ENCODE results near the gene CYP46A1. TPM values are rescaled to one million over a fixed set of nuclear protein-coding genes. Genes with fewer than 3 reads are reported as not detected.

CYP46A1 gene
- total RNA-seq, 1 experiment from 2014 or later: 0.52 TPM

DNA sequence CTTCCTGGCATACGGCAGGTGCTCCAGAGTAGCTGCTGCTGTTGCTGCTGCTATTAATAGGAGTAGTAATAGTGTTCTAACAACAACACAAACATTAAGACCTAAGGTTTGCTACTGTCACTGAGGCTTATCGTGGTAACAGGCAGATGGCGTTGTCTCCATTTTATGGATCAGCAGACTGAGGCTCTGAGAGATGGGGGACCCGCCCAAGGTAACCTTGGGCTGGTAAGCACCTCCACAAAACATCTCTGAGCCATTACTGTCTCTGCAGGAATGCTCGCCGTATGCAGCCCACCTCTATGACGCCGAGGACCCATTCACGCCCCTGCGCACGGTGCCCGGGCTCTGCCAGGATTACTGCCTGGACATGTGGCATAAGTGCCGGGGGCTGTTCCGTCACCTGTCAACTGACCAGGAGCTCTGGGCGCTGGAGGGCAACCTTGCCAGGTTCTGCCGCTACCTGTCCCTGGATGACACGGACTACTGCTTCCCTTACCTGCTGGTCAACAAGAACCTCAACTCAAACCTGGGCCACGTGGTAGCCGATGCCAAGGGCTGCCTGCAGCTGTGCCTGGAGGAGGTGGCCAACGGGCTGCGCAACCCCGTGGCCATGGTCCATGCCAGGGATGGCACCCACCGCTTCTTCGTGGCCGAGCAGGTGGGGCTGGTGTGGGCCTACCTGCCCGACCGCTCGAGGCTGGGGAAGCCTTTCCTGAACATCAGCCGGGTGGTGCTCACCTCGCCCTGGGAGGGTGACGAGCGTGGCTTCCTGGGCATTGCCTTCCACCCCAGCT is 31.9 kb upstream of the CYP46A1 start:
- Histone ChIP-seq H4K20me1 (ENCODE audit: insufficient read depth, low read depth, low read length) (peaks cover 5% of the 10 kb centered on the region; the same call in 1 of the 2 replicates), H3K9ac (ENCODE audit: low read length) (no peak overlapping the region), H3K4me2 (ENCODE audit: low read depth, low read length, poor library complexity, severe bottlenecking) (no peak overlapping the region), H3K9me2 (replicated peaks; ENCODE audit: insufficient read depth, low read length) (no peaks in the 10 kb centered on the region), H3K79me2 (ENCODE audit: low read length) (no peaks in the 10 kb centered on the region), H3K36me3 (ENCODE audit: insufficient read depth, low read length) (no peaks in the 10 kb centered on the region), H3K27ac (ENCODE audit: low read length) (no peak overlapping the region), H2AFZ (ENCODE audit: low read length) (no peak overlapping the region), H3K4me1 (ENCODE audit: low read length) (no peaks in the 10 kb centered on the region), H3K4me3 (ENCODE audit: low read length) (no peak overlapping the region), H3K9me3 (ENCODE audit: low read length) (no peaks in the 10 kb centered on the region), H3K27me3 (ENCODE audit: low read length) (no peaks in the 10 kb centered on the region)
- DNase-seq: no peak

DNA sequence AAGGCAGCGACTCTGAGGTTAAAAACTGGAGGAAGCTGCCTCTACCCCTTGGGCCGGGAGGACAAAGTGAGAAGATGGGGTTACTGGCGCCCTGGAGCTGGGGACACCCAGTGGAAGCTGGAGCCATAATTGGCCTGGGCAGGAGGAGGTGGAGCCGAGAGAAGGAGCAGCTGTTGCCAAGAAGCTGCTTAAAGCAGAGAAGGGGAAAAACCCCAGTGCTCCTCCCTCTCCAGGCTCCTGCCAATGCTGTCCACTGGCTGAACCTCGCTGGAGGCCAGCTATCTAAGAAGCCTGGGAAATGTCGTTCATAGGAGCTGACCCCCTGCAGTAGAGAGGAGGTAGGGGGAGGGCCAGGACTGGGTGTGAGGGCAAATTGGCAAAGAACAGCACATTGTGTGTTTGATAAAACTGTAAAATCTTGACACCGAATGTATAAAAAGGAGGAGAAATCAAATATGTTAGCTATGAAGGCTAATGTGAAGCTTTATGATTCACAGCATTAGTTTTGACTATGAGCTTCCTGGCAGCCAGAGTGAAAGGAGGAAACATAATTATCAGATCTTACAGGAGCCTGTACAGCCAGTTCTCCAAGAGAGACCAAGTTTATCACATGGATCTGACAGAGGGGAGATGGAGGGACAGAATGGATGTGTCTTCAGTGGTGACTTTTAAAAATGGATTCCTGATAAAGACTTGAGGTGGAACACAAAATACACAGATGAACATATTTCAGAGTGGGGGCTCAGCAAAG is 29.7 kb upstream of the CYP46A1 start:
- Histone ChIP-seq H3K4me2 (ENCODE audit: low read depth, low read length, poor library complexity, severe bottlenecking) (no peak overlapping the region), H3K9me3 (ENCODE audit: low read length) (no peaks in the 10 kb centered on the region), H3K9ac (ENCODE audit: low read length) (no peak overlapping the region), H2AFZ (ENCODE audit: low read length) (no peak overlapping the region), H3K36me3 (ENCODE audit: insufficient read depth, low read length) (no peaks in the 10 kb centered on the region), H4K20me1 (ENCODE audit: insufficient read depth, low read depth, low read length) (no peaks in the 10 kb centered on the region), H3K4me1 (ENCODE audit: low read length) (no peaks in the 10 kb centered on the region), H3K4me3 (ENCODE audit: low read length) (no peak overlapping the region), H3K9me2 (replicated peaks; ENCODE audit: insufficient read depth, low read length) (no peaks in the 10 kb centered on the region), H3K27me3 (ENCODE audit: low read length) (no peaks in the 10 kb centered on the region), H3K27ac (ENCODE audit: low read length) (no peak overlapping the region), H3K79me2 (ENCODE audit: low read length) (no peaks in the 10 kb centered on the region)
- no peak for DNase-seq

DNA sequence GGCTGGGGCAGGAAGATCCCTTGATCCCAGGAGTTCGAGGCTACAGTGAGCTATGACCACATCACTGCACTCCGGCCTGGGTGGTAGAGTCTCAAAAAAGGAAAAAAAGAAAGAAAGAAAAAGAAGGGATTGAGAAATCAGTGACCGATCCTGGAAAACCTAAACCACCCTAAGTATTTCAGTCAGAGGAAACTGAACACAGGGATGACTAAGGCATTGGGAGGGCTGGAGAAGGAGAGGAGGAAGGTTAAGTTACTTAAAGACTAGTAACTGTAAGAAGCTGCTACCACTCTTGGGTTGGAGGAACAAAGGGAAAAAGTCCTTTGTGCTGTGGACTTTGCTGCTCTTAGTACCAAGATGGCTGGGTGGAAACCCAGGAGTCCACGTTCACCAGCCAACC is 28.6 kb upstream of the CYP46A1 start:
- Histone ChIP-seq H3K9ac (ENCODE audit: low read length) (no peak overlapping the region), H3K36me3 (ENCODE audit: insufficient read depth, low read length) (no peaks in the 10 kb centered on the region), H3K79me2 (ENCODE audit: low read length) (no peaks in the 10 kb centered on the region), H3K27me3 (ENCODE audit: low read length) (no peaks in the 10 kb centered on the region), H2AFZ (ENCODE audit: low read length) (no peak overlapping the region), H3K9me2 (replicated peaks; ENCODE audit: insufficient read depth, low read length) (no peaks in the 10 kb centered on the region), H3K4me3 (ENCODE audit: low read length) (no peak overlapping the region), H3K27ac (ENCODE audit: low read length) (no peak overlapping the region), H3K4me1 (ENCODE audit: low read length) (no peaks in the 10 kb centered on the region), H3K4me2 (ENCODE audit: low read depth, low read length, poor library complexity, severe bottlenecking) (no peak overlapping the region), H3K9me3 (ENCODE audit: low read length) (no peaks in the 10 kb centered on the region), H4K20me1 (ENCODE audit: insufficient read depth, low read depth, low read length) (no peaks in the 10 kb centered on the region)
- no peak for DNase-seq

DNA sequence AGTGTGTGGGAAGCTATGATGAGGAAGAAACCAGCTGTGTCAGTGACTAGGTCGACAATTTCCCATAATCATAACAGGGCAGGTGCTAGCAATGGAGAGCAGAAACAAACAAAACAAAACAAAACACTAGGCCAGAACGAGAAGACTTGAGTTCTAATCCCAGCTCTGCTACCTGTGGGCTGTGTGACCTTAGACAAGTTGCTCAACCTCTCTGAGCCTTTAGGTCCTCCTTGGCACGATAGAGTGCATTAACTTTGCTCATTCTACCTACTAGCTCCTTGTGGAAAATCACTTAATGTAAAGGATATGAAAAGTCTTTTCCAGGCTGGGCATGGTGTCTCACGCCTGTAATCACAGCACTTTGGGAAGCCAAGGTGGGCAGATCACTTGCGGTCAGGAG is 27.9 kb upstream of the CYP46A1 start:
- no peaks in the 10 kb centered on the region for H3K79me2 ChIP-seq (ENCODE audit: low read length)
- H3K9me2 ChIP-seq (replicated peaks; ENCODE audit: insufficient read depth, low read length): no peaks in the 10 kb centered on the region
- no peak overlapping the region for H3K27ac ChIP-seq (ENCODE audit: low read length)
- no peak overlapping the region for H3K4me2 ChIP-seq (ENCODE audit: low read depth, low read length, poor library complexity, severe bottlenecking)
- no peaks in the 10 kb centered on the region for H3K9me3 ChIP-seq (ENCODE audit: low read length)
- H3K4me1 ChIP-seq (ENCODE audit: low read length): no peaks in the 10 kb centered on the region
- no peaks in the 10 kb centered on the region for H3K27me3 ChIP-seq (ENCODE audit: low read length)
- no peak for DNase-seq
- no peak overlapping the region for H2AFZ ChIP-seq (ENCODE audit: low read length)
- no peak overlapping the region for H3K9ac ChIP-seq (ENCODE audit: low read length)
- no peaks in the 10 kb centered on the region for H4K20me1 ChIP-seq (ENCODE audit: insufficient read depth, low read depth, low read length)
- no peaks in the 10 kb centered on the region for H3K36me3 ChIP-seq (ENCODE audit: insufficient read depth, low read length)
- no peak overlapping the region for H3K4me3 ChIP-seq (ENCODE audit: low read length)

DNA sequence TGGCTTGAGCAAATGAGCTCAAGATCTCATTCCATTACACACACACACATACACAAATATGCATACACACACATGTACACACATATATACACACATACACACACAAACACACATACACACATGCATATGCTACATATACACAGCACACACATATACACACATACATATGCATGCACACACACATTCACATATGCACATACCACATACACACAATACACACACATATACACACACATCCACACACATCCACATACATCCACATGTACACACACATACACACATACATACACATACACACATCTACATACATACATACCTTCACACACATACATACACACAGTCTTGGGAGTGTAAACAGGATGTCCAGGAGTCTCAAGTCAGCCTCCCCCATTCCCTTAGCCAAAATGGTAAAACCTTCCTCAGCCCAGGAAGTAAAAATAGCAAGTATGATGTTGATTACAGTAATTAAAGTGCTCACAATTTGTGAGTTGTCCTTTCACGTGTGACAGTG is 26.4 kb upstream of the CYP46A1 start:
- H4K20me1 ChIP-seq (ENCODE audit: insufficient read depth, low read depth, low read length): no peaks in the 10 kb centered on the region; the same call in 1 of the 2 replicates
- H3K9me3 ChIP-seq (ENCODE audit: low read length): no peaks in the 10 kb centered on the region
- no peaks in the 10 kb centered on the region for H3K79me2 ChIP-seq (ENCODE audit: low read length)
- no peaks in the 10 kb centered on the region for H3K4me1 ChIP-seq (ENCODE audit: low read length)
- H3K4me3 ChIP-seq (ENCODE audit: low read length): no peak overlapping the region
- no peaks in the 10 kb centered on the region for H3K27me3 ChIP-seq (ENCODE audit: low read length)
- no peak overlapping the region for H2AFZ ChIP-seq (ENCODE audit: low read length)
- no peaks in the 10 kb centered on the region for H3K36me3 ChIP-seq (ENCODE audit: insufficient read depth, low read length)
- no peak for DNase-seq
- no peak overlapping the region for H3K4me2 ChIP-seq (ENCODE audit: low read depth, low read length, poor library complexity, severe bottlenecking)
- H3K9ac ChIP-seq (ENCODE audit: low read length): no peak overlapping the region
- H3K27ac ChIP-seq (ENCODE audit: low read length): no peak overlapping the region
- no peaks in the 10 kb centered on the region for H3K9me2 ChIP-seq (replicated peaks; ENCODE audit: insufficient read depth, low read length)

DNA sequence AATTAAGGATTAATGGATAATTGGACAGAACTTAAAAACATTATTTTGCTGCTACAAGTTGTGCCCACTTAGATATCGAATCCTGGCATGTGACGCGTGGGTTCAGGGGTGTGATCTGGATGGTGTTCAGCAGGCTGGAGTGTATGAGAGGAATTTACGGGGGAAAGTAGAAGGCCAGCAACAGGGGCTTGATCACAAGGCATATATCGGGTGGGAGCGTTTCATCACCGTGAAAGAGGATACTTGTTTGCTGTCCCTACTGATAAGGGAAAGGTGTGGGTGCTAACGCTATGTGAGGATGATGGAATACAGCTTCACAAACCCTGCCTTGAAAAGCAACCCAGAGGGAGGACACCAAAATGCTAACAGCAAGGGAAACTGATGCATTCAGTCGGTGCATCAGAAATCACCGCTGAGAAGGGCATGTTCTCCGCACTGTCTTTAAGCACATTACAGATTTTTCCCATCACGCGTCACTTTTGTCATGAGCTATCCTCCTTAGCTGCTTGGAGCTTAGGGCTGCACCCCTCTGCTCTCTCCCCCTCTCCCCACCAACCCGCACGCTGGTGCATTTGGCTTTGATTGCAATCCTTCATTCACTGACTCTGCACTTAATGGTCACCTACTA is 25.8 kb upstream of the CYP46A1 start:
- no peaks in the 10 kb centered on the region for H3K4me1 ChIP-seq (ENCODE audit: low read length)
- H3K4me3 ChIP-seq (ENCODE audit: low read length): no peak overlapping the region
- no peak overlapping the region for H2AFZ ChIP-seq (ENCODE audit: low read length)
- H3K27me3 ChIP-seq (ENCODE audit: low read length): no peaks in the 10 kb centered on the region
- no peak overlapping the region for H3K27ac ChIP-seq (ENCODE audit: low read length)
- no peak overlapping the region for H3K9ac ChIP-seq (ENCODE audit: low read length)
- H4K20me1 ChIP-seq (ENCODE audit: insufficient read depth, low read depth, low read length): no peaks in the 10 kb centered on the region; the same call in 1 of the 2 replicates
- no peaks in the 10 kb centered on the region for H3K79me2 ChIP-seq (ENCODE audit: low read length)
- no peak for DNase-seq
- H3K36me3 ChIP-seq (ENCODE audit: insufficient read depth, low read length): no peaks in the 10 kb centered on the region
- H3K4me2 ChIP-seq (ENCODE audit: low read depth, low read length, poor library complexity, severe bottlenecking): no peak overlapping the region
- no peaks in the 10 kb centered on the region for H3K9me2 ChIP-seq (replicated peaks; ENCODE audit: insufficient read depth, low read length)
- no peaks in the 10 kb centered on the region for H3K9me3 ChIP-seq (ENCODE audit: low read length)

DNA sequence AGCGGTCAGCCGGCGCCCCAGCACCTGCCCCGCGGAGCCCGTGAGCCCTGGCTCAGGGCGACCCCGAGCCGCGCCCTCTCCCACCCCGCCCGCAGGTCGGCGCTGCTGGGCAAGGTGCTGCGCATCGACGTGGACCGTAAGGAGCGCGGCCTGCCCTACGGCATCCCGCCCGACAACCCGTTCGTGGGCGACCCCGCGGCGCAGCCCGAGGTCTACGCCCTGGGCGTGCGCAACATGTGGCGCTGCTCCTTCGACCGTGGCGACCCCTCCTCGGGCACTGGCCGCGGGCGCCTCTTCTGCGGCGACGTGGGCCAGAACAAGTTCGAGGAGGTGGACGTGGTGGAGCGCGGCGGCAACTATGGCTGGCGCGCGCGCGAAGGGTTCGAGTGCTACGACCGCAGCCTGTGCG is 24.8 kb upstream of the CYP46A1 start:
- H3K27ac ChIP-seq (ENCODE audit: low read length): no peak overlapping the region
- H3K36me3 ChIP-seq (ENCODE audit: insufficient read depth, low read length): no peaks in the 10 kb centered on the region
- no peak overlapping the region for H3K4me2 ChIP-seq (ENCODE audit: low read depth, low read length, poor library complexity, severe bottlenecking)
- no peak overlapping the region for H2AFZ ChIP-seq (ENCODE audit: low read length)
- no peaks in the 10 kb centered on the region for H3K27me3 ChIP-seq (ENCODE audit: low read length)
- H3K9me2 ChIP-seq (replicated peaks; ENCODE audit: insufficient read depth, low read length): no peaks in the 10 kb centered on the region
- no peak for DNase-seq
- peaks cover 7% of the 10 kb centered on the region for H3K4me1 ChIP-seq (ENCODE audit: low read length)
- no peaks in the 10 kb centered on the region for H3K79me2 ChIP-seq (ENCODE audit: low read length)
- H3K9ac ChIP-seq (ENCODE audit: low read length): no peak overlapping the region
- no peaks in the 10 kb centered on the region; the same call in 1 of the 2 replicates for H4K20me1 ChIP-seq (ENCODE audit: insufficient read depth, low read depth, low read length)
- H3K9me3 ChIP-seq (ENCODE audit: low read length): no peaks in the 10 kb centered on the region
- H3K4me3 ChIP-seq (ENCODE audit: low read length): no peak overlapping the region

DNA sequence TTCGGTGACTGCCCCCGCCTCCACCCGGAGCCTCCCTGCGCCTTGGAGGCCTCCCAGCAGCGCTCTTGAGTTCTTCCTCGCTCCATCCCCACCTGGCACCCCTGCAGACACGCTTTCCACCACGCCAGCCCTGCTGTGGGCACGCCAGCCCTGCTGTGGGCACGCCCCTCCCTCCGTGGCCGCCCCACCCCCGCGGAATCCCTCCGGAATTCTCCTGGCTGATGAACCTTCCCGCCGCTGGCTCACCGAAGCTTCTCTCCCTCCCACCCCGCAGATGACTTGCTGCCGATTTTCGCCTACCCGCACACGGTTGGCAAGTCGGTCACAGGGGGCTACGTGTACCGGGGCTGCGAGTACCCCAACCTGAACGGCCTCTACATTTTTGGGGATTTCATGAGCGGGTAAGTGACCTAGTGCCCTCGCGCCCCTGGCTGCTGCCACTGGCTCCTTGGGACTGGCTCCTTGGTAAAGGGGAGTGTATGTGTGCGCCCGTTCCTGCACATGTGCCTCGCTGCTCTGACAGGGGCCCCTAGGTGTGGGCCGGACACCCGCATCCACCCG is 24.0 kb upstream of the CYP46A1 start:
- Histone ChIP-seq H3K4me2 (ENCODE audit: low read depth, low read length, poor library complexity, severe bottlenecking) (no peak overlapping the region), H3K9me3 (ENCODE audit: low read length) (no peaks in the 10 kb centered on the region), H2AFZ (ENCODE audit: low read length) (no peak overlapping the region), H3K36me3 (ENCODE audit: insufficient read depth, low read length) (no peaks in the 10 kb centered on the region), H3K9me2 (replicated peaks; ENCODE audit: insufficient read depth, low read length) (no peaks in the 10 kb centered on the region), H4K20me1 (ENCODE audit: insufficient read depth, low read depth, low read length) (no peaks in the 10 kb centered on the region; the same call in 1 of the 2 replicates), H3K4me3 (ENCODE audit: low read length) (no peak overlapping the region), H3K79me2 (ENCODE audit: low read length) (no peaks in the 10 kb centered on the region), H3K9ac (ENCODE audit: low read length) (no peak overlapping the region), H3K27ac (ENCODE audit: low read length) (no peak overlapping the region), H3K27me3 (ENCODE audit: low read length) (no peaks in the 10 kb centered on the region), H3K4me1 (ENCODE audit: low read length) (peaks cover 14% of the 10 kb centered on the region)
- no peak for DNase-seq
